GM23338 (cell line): ENCODE data around the gene ING5. TPM values are rescaled to one million over a fixed set of nuclear protein-coding genes. Genes with fewer than 3 reads are reported as not detected.

Source experiments
- ATAC-seq: fragments of 200-7000 bp; cut with Tn5 transposase; 3 replicates; pipeline ENCODE4 v1.9.1; 2020
- DNase-seq: peaks from one replicate; pipeline ENCODE4 v3.0.0-alpha.2; 2015; ENCODE audit warnings: low spot score
- H2AFZ ChIP-seq: fragments of 200-600 bp; sonication (generic); 2 replicates; pipeline ENCODE4 v1.8.0; 2016; ENCODE audit warnings: antibody characterized with exemption, mild to moderate bottlenecking, moderate library complexity
- H3F3A ChIP-seq: fragments of 200-600 bp; sonication (generic); replicated peaks from 2 replicates; pipeline ENCODE4 v1.8.0; 2017; ENCODE audit warnings: antibody characterized with exemption, mixed run types, low read depth
- H3K27ac ChIP-seq: fragments of 200-600 bp; sonication (generic); 2 replicates; pipeline ENCODE4 v1.6.1; 2016; ENCODE audit warnings: low read depth
- H3K27me3 ChIP-seq: fragments of 200-600 bp; sonication (generic); 2 replicates; pipeline ENCODE4 v1.8.0; 2016; ENCODE audit warnings: mild to moderate bottlenecking, mixed run types, moderate library complexity; ENCODE audit not compliant: insufficient read depth
- H3K36me3 ChIP-seq: fragments of 200-600 bp; sonication (generic); 2 replicates; pipeline ENCODE4 v1.8.0; 2016; ENCODE audit warnings: mild to moderate bottlenecking; ENCODE audit not compliant: insufficient read depth
- H3K4me1 ChIP-seq: fragments of 200-600 bp; sonication (generic); 2 replicates; pipeline ENCODE4 v1.8.0; 2016; ENCODE audit warnings: mild to moderate bottlenecking, moderate library complexity; ENCODE audit not compliant: insufficient read depth
- H3K4me2 ChIP-seq: fragments of 200-600 bp; sonication (generic); 2 replicates; pipeline ENCODE4 v1.7.1; 2017; ENCODE audit warnings: mixed run types
- H3K4me3 ChIP-seq: fragments of 200-600 bp; sonication (generic); 2 replicates; pipeline ENCODE4 v1.6.1; 2016; ENCODE audit warnings: mixed run types
- H3K79me2 ChIP-seq: fragments of 200-600 bp; sonication (generic); replicated peaks from 2 replicates; pipeline ENCODE4 v1.8.0; 2017; ENCODE audit warnings: mild to moderate bottlenecking; ENCODE audit not compliant: insufficient read depth
- H3K9me2 ChIP-seq: fragments of 200-600 bp; sonication (generic); 2 replicates; pipeline ENCODE4 v1.8.0; 2017; ENCODE audit not compliant: insufficient read depth
- H4K20me1 ChIP-seq: fragments of 200-600 bp; sonication (generic); replicated peaks from 2 replicates; pipeline ENCODE4 v1.8.0; 2017; ENCODE audit warnings: mild to moderate bottlenecking; ENCODE audit not compliant: insufficient read depth
- H3K27ac Mint-ChIP-seq: 2 replicates; pipeline ENCODE4 v1.8.0; 2020; ENCODE audit warnings: inconsistent platforms, mild to moderate bottlenecking, moderate library complexity, mixed read lengths
- H3K27me3 Mint-ChIP-seq: 3 replicates; pipeline ENCODE4 v1.8.0; 2022; ENCODE audit warnings: low read depth, mild to moderate bottlenecking, moderate library complexity, mixed read lengths, inconsistent platforms; ENCODE audit not compliant: insufficient read depth, poor library complexity
- H3K36me3 Mint-ChIP-seq: 3 replicates; pipeline ENCODE4 v1.8.0; 2021; ENCODE audit warnings: low read depth, mild to moderate bottlenecking, inconsistent platforms, moderate library complexity, mixed read lengths
- H3K4me1 Mint-ChIP-seq: 3 replicates; pipeline ENCODE4 v1.8.0; 2020; ENCODE audit warnings: mild to moderate bottlenecking, inconsistent platforms, mixed read lengths
- H3K4me3 Mint-ChIP-seq: 3 replicates; pipeline ENCODE4 v1.8.0; 2021; ENCODE audit warnings: moderate library complexity, mild to moderate bottlenecking, inconsistent platforms, mixed read lengths
- H3K9me3 Mint-ChIP-seq: 3 replicates; pipeline ENCODE4 v1.8.0; 2020; ENCODE audit warnings: moderate library complexity, mild to moderate bottlenecking, inconsistent platforms, mixed read lengths
- EZH2 ChIP-seq: fragments of 200-600 bp; sonication (generic); IDR thresholded peaks from one replicate; pipeline ENCODE4 v1.8.0; 2017; ENCODE audit warnings: antibody characterized with exemption, mild to moderate bottlenecking, low read depth; ENCODE audit not compliant: unreplicated experiment
- EZH2phosphoT487 ChIP-seq: fragments of 200-600 bp; sonication (generic); IDR thresholded peaks from one replicate; pipeline ENCODE4 v1.8.1; 2018; ENCODE audit warnings: antibody characterized with exemption; ENCODE audit not compliant: unreplicated experiment
- JUNB ChIP-seq: IDR thresholded peaks from one replicate; pipeline ENCODE4 v1.6.1; 2016; ENCODE audit warnings: antibody characterized with exemption; ENCODE audit not compliant: unreplicated experiment
- NANOG ChIP-seq: IDR thresholded peaks from 2 replicates; pipeline ENCODE4 v1.6.1; 2016; ENCODE audit warnings: antibody characterized with exemption, borderline replicate concordance
- REST ChIP-seq: IDR thresholded peaks from one replicate; pipeline ENCODE4 v1.6.1; 2018; ENCODE audit warnings: antibody characterized with exemption; ENCODE audit not compliant: unreplicated experiment
- STAT1 ChIP-seq: IDR thresholded peaks from one replicate; pipeline ENCODE4 v1.6.1; 2016; ENCODE audit warnings: antibody characterized with exemption; ENCODE audit not compliant: unreplicated experiment
- ZNF114 ChIP-seq: fragments of 250-450 bp; sonication (Bioruptor Pico); IDR thresholded peaks from 2 replicates; pipeline ENCODE4 v1.5.0; 2020; ENCODE audit warnings: mild to moderate bottlenecking, moderate library complexity
- polyA plus RNA-seq: library from polyadenylated mRNA; unstranded; fragments of >200 nt; fragmentation: Nextera tagmentation; extraction: Ambion mirVana; gene quantifications from 2 replicates; pipeline ENCODE4 v1.2.1, GENCODE V29; 2016
- total RNA-seq: library from RNA; depleted of rRNA; stranded (reverse); fragments of >200 nt; shearing (Covaris generic); gene quantifications from 2 replicates; pipeline ENCODE4 v1.2.3, GENCODE V29; 2014
- TF ChIP-seq, protein P1 (sequence below): IDR thresholded peaks from 2 replicates; pipeline ENCODE4 v1.6.1; 2016; ENCODE audit warnings: antibody characterized with exemption
- TF ChIP-seq, protein P2 (sequence below), 2 experiments: fragments of 200-600 bp in 1 of 2; sonication (generic) in 1 of 2; conservative IDR thresholded peaks; 2 replicates each; pipeline versions ENCODE4 v1.5.1 to v1.6.1; 2016 to 2017; ENCODE audit warnings: antibody characterized with exemption in 2 of 2, low read depth in 2 of 2, mild to moderate bottlenecking in 2 of 2, moderate library complexity in 1 of 2

ING5 gene
- total and polyA plus RNA-seq, 2 experiments from 2014 or later = 25.7 to 42.5 TPM

DNA sequence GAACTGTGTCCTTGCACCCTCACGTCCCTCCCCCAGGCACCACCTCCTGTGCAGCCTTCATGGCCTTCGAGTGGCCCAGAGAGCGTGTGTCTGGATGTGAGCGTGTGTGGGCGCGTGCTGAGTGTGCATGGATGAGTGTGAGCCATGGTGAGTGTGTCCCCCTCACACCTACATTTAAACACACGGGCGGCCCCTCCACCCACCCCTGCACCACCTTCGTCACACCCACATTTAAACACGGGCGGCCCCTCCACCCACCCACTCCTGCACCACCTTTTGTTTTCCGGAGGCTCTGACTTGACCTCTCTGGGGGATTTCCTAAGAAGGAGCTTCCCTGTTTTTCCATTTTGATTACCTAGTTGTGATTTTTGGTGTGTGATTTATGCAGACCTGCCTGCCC lies 33.0 kb upstream of the ING5 start (continued):
- TF ChIP-seq, protein P1, sequence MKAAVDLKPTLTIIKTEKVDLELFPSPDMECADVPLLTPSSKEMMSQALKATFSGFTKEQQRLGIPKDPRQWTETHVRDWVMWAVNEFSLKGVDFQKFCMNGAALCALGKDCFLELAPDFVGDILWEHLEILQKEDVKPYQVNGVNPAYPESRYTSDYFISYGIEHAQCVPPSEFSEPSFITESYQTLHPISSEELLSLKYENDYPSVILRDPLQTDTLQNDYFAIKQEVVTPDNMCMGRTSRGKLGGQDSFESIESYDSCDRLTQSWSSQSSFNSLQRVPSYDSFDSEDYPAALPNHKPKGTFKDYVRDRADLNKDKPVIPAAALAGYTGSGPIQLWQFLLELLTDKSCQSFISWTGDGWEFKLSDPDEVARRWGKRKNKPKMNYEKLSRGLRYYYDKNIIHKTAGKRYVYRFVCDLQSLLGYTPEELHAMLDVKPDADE = no peak
- no peak for TF ChIP-seq REST
- no peak for TF ChIP-seq NANOG
- TF ChIP-seq STAT1 = no peak
- TF ChIP-seq JUNB = no peak

- Histone ChIP-seq H3K36me3 (peaks cover 4% of the 10 kb centered on the region; the same call in 1 of the 2 replicates), H3K27me3 (no peaks in the 10 kb centered on the region), H2AFZ (no peak overlapping the region), H3K27ac (no peak overlapping the region), H3F3A (peaks cover 2% of the 10 kb centered on the region), H3K4me2 (no peak overlapping the region), H3K79me2 (no peaks in the 10 kb centered on the region), H3K4me1 (no peaks in the 10 kb centered on the region), H4K20me1 (no peaks in the 10 kb centered on the region; the same call in 1 of the 2 replicates), H3K9me2 (no peaks in the 10 kb centered on the region), H3K4me3 (no peak overlapping the region)
- no peak for DNase-seq
- Mint-ChIP-seq H3K27ac (no peak overlapping the region), H3K9me3 (no peaks in the 10 kb centered on the region), H3K4me3 (no peak overlapping the region), H3K36me3 (peaks cover 51% of the 10 kb centered on the region), H3K4me1 (peaks cover 7% of the 10 kb centered on the region), H3K27me3 (peaks cover 9% of the 10 kb centered on the region)
- ATAC-seq = no peak
- no peak for TF ChIP-seq EZH2phosphoT487
- no peak for TF ChIP-seq REST
- TF ChIP-seq, protein P2, sequence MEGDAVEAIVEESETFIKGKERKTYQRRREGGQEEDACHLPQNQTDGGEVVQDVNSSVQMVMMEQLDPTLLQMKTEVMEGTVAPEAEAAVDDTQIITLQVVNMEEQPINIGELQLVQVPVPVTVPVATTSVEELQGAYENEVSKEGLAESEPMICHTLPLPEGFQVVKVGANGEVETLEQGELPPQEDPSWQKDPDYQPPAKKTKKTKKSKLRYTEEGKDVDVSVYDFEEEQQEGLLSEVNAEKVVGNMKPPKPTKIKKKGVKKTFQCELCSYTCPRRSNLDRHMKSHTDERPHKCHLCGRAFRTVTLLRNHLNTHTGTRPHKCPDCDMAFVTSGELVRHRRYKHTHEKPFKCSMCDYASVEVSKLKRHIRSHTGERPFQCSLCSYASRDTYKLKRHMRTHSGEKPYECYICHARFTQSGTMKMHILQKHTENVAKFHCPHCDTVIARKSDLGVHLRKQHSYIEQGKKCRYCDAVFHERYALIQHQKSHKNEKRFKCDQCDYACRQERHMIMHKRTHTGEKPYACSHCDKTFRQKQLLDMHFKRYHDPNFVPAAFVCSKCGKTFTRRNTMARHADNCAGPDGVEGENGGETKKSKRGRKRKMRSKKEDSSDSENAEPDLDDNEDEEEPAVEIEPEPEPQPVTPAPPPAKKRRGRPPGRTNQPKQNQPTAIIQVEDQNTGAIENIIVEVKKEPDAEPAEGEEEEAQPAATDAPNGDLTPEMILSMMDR (conservative IDR thresholded peaks at IDR 0.05; ENCODE audit: low read depth in 2 of 2) = no peak
- TF ChIP-seq EZH2 = no peak
- TF ChIP-seq NANOG = no peak
- no peak for TF ChIP-seq JUNB
- no peak for TF ChIP-seq ZNF114 (CRISPR knock-in tag)
Measured at GRCh38 chr2:241670333-241671110, 31.3 kb upstream of the ING5 start.
